WTC11 (cell line): ENCODE results near the gene RYR1.

Source experiments
- CREB1 ChIP-seq: sonication (generic); formaldehyde crosslinking; IDR thresholded peaks from 2 replicates; pipeline ENCODE4 v1.8.0; 2023; ENCODE audit warnings: mild to moderate bottlenecking, missing genetic modification reagents
- CTCF ChIP-seq: fragments of 200-600 bp; IDR thresholded peaks from 2 replicates; pipeline ENCODE4 v1.8.0; 2022; ENCODE audit warnings: antibody characterized with exemption
- GTF2I ChIP-seq: fragments of 250-450 bp; sonication (Bioruptor Pico); conservative IDR thresholded peaks from 2 replicates; pipeline ENCODE4 v1.4.0; 2021; ENCODE audit warnings: mild to moderate bottlenecking
- MAX ChIP-seq: sonication (generic); formaldehyde crosslinking; IDR thresholded peaks from 2 replicates; pipeline ENCODE4 v1.8.0; 2022; ENCODE audit warnings: mild to moderate bottlenecking, missing genetic modification reagents
- OVOL2 ChIP-seq: fragments of 250-450 bp; sonication (Bioruptor Pico); IDR thresholded peaks from 2 replicates; pipeline ENCODE4 v1.9.0; 2021; ENCODE audit warnings: mild to moderate bottlenecking, borderline replicate concordance
- SMAD3 ChIP-seq: sonication (generic); formaldehyde crosslinking; IDR thresholded peaks from 2 replicates; pipeline ENCODE4 v1.8.0; 2022; ENCODE audit warnings: missing genetic modification reagents, mild to moderate bottlenecking, borderline replicate concordance
- TP53 ChIP-seq: sonication (generic); formaldehyde crosslinking; IDR thresholded peaks from 2 replicates; pipeline ENCODE4 v1.8.1; 2023; ENCODE audit warnings: mild to moderate bottlenecking, missing genetic modification reagents
- ZBTB21 ChIP-seq: sonication (generic); formaldehyde crosslinking; IDR thresholded peaks from 2 replicates; pipeline ENCODE4 v1.8.1; 2023; ENCODE audit warnings: mild to moderate bottlenecking, missing genetic modification reagents, borderline replicate concordance
- ZNF317 ChIP-seq: sonication (generic); formaldehyde crosslinking; IDR thresholded peaks from 2 replicates; pipeline ENCODE4 v1.8.1; 2023; ENCODE audit warnings: low read depth, mild to moderate bottlenecking, moderate library complexity, missing genetic modification reagents, borderline replicate concordance
- ZNF416 ChIP-seq: fragments of 250-450 bp; sonication (Bioruptor Pico); IDR thresholded peaks from 2 replicates; pipeline ENCODE4 v1.9.0; 2021; ENCODE audit warnings: mild to moderate bottlenecking, inconsistent platforms

GRCh38 chr19:38524994-38525634 is 91.6 kb downstream of the RYR1 start:
- no peak for TF ChIP-seq ZBTB21 (CRISPR knock-in tag)
- no peak for TF ChIP-seq CREB1 (CRISPR knock-in tag)
- TF ChIP-seq CTCF = no peak
- TF ChIP-seq TP53 (CRISPR knock-in tag) = no peak
- no peak for TF ChIP-seq ZNF317
- no peak for TF ChIP-seq ZNF416
- no peak for TF ChIP-seq GTF2I (CRISPR knock-in tag)
- TF ChIP-seq SMAD3 = no peak
- TF ChIP-seq OVOL2 (CRISPR knock-in tag) = no peak
- no peak for TF ChIP-seq MAX (CRISPR knock-in tag)
